ENCODE data around the gene GAB2. TPM values are rescaled to one million over a fixed set of nuclear protein-coding genes. Genes with fewer than 3 reads are reported as not detected.

The GAB2 gene
- total and polyA plus RNA-seq, 10 of the 15 experiments (the other 5 are each of a cell fraction or from before 2014, with no cell fraction given), result 0.69 to 12.6 (median 3.8) TPM

GRCh38 chr11:78460471-78460870 lies 42.9 kb upstream of the GAB2 start (continued):
- TF ChIP-seq, protein P1, sequence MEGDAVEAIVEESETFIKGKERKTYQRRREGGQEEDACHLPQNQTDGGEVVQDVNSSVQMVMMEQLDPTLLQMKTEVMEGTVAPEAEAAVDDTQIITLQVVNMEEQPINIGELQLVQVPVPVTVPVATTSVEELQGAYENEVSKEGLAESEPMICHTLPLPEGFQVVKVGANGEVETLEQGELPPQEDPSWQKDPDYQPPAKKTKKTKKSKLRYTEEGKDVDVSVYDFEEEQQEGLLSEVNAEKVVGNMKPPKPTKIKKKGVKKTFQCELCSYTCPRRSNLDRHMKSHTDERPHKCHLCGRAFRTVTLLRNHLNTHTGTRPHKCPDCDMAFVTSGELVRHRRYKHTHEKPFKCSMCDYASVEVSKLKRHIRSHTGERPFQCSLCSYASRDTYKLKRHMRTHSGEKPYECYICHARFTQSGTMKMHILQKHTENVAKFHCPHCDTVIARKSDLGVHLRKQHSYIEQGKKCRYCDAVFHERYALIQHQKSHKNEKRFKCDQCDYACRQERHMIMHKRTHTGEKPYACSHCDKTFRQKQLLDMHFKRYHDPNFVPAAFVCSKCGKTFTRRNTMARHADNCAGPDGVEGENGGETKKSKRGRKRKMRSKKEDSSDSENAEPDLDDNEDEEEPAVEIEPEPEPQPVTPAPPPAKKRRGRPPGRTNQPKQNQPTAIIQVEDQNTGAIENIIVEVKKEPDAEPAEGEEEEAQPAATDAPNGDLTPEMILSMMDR (IDR thresholded peaks at IDR 0.05 in 2 of 3, conservative IDR thresholded peaks at IDR 0.05 in 1 of 3; ENCODE audit: control insufficient read depth in 2 of 3, extremely low read depth in 1 of 3, insufficient read depth in 1 of 3, low read depth in 3 of 3, low read length in 3 of 3), result no peak
- TF ChIP-seq PAX5 (IDR thresholded peaks at IDR 0.05; ENCODE audit: borderline replicate concordance, low read depth, low read length) (no peak), BCL11A (IDR thresholded peaks at IDR 0.05; ENCODE audit: low read depth, low read length) (0 out of 2 replicates have a peak, but pooled peaks have one; percentile 13), JUNB (IDR thresholded peaks at IDR 0.05) (peak; percentile 92), MEF2B (IDR thresholded peaks at IDR 0.05; ENCODE audit: partially characterized antibody, poor library complexity, severe bottlenecking) (no peak), TCF3 (IDR thresholded peaks at IDR 0.05; ENCODE audit: borderline replicate concordance, insufficient read depth, low read depth, low read length) (no peak), CBX5 (IDR thresholded peaks at IDR 0.05; ENCODE audit: low read depth) (no peak), PML (IDR thresholded peaks at IDR 0.05; ENCODE audit: low read length) (no peak), POLR2AphosphoS5 (IDR thresholded peaks at IDR 0.05; ENCODE audit: low read length) (no peak), E4F1 (IDR thresholded peaks at IDR 0.05; ENCODE audit: borderline replicate concordance, partially characterized antibody) (no peak), CREM (IDR thresholded peaks at IDR 0.05; ENCODE audit: low read depth) (peak; percentile 41; the same call in 1 of the 2 replicates), MTA2 (IDR thresholded peaks at IDR 0.05; ENCODE audit: low read depth) (peak; percentile 62), E2F8 (IDR thresholded peaks at IDR 0.05; ENCODE audit: low read depth, partially characterized antibody) (no peak), FOXK2 (IDR thresholded peaks at IDR 0.05) (no peak), YY1 (IDR thresholded peaks at IDR 0.05; ENCODE audit: low read depth, low read length) (no peak), ETV6 (conservative IDR thresholded peaks at IDR 0.05 in 1 of 2, IDR thresholded peaks at IDR 0.05 in 1 of 2; ENCODE audit: borderline replicate concordance in 1 of 2, low read depth in 1 of 2) (peak in 1 of 2 experiments; percentile 96; a peak in 2 of 4 replicates), CBX3 (IDR thresholded peaks at IDR 0.05; ENCODE audit: borderline replicate concordance, low read depth) (no peak), MYC (IDR thresholded peaks at IDR 0.05; ENCODE audit: insufficient read depth, insufficient read length, insufficient replicate concordance, low read length, severe bottlenecking) (no peak), SMAD1 (IDR thresholded peaks at IDR 0.05; ENCODE audit: low read depth, partially characterized antibody) (no peak), LARP7 (IDR thresholded peaks at IDR 0.05) (no peak)
- TF ChIP-seq, protein P2, sequence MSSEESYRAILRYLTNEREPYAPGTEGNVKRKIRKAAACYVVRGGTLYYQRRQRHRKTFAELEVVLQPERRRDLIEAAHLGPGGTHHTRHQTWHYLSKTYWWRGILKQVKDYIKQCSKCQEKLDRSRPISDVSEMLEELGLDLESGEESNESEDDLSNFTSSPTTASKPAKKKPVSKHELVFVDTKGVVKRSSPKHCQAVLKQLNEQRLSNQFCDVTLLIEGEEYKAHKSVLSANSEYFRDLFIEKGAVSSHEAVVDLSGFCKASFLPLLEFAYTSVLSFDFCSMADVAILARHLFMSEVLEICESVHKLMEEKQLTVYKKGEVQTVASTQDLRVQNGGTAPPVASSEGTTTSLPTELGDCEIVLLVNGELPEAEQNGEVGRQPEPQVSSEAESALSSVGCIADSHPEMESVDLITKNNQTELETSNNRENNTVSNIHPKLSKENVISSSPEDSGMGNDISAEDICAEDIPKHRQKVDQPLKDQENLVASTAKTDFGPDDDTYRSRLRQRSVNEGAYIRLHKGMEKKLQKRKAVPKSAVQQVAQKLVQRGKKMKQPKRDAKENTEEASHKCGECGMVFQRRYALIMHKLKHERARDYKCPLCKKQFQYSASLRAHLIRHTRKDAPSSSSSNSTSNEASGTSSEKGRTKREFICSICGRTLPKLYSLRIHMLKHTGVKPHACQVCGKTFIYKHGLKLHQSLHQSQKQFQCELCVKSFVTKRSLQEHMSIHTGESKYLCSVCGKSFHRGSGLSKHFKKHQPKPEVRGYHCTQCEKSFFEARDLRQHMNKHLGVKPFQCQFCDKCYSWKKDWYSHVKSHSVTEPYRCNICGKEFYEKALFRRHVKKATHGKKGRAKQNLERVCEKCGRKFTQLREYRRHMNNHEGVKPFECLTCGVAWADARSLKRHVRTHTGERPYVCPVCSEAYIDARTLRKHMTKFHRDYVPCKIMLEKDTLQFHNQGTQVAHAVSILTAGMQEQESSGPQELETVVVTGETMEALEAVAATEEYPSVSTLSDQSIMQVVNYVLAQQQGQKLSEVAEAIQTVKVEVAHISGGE (CRISPR knock-in tag; IDR thresholded peaks at IDR 0.05), result no peak
